Body of pancreas (tissue), 4 donors: ENCODE measurements around the gene NCS1.

ENCODE experiments used
- CTCF ChIP-seq, 7 experiments: fragments of 450-650 bp in 4 of 7; fragments of 200-600 bp in 3 of 7; sonication (generic) in 3 of 7; IDR thresholded peaks; one replicate each; pipeline ENCODE4 v1.5.1; 2016 to 2019; ENCODE audit warnings: antibody characterized with exemption in 7 of 7
- POLR2A ChIP-seq, 3 donors: fragments of 450-650 bp; IDR thresholded peaks; one replicate each; pipeline ENCODE4 v1.6.1; 2016; ENCODE audit warnings: antibody characterized with exemption in 3 of 3, mild to moderate bottlenecking in 2 of 3

DNA sequence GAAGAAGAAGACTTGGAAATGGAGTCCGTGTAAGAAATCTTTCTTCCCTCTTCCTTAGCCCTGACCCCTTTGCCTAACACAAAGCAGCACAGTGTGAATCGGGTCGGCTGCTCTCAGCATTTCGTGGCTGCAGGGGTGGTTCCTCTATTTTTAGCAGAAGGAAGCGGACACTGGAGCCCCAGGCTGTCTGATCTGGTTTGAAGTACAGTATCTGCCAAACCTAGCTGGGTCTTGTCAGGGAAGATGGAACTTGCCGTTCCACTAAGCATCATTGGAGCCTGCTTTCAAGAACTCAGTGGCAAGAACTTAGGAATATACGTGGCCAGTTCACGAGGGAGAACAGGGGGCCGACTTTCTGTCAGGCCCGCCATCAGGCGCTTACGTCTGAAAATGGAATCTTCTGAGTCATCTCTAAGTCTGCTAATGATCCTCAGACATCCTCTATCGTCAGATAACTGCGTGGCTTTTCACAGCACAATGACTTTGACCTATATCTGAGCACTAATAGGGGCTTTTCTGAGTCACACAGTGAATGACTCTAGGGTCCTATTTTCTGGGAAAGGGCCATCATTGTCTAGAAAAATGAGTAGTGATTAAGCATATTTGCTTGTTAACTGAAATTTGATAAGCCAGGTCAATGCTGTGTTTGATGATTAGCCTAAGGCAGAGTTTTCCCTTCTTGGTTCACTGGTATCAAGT is 43.3 kb upstream of the NCS1 start:
- TF ChIP-seq CTCF (IDR thresholded peaks at IDR 0.05) (no peak), POLR2A (IDR thresholded peaks at IDR 0.05) (peak in 2 of 3 donors; percentile 8 to 13)
